Measurements from ENCODE around the gene PAPPA. TPM values are rescaled to one million over a fixed set of nuclear protein-coding genes. Genes with fewer than 3 reads are reported as not detected.

The PAPPA gene
- total RNA-seq, 4 donors from 2014 or later, result 0.53 to 2.3 (median 1.4) TPM

DNA sequence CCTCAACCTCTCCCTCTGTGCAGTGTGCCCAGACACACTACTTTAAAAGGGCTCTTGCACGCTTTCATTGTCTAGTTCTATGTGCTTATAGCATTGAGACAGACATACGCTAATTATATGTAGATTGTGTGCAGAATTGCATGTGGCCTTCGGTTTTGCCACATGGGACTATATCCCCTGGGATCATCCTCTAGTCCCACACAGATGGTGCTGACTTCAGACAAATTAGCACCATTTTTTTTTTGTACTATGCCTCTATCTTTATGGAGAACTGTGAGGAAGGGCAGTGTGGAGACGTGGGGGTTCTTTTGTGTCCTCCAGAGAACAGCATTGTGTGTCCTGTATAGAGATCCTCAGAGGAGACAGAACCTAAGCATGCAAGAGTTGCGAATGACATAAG is 29.3 kb downstream of the PAPPA start:
- H3K4me1 ChIP-seq, result no peaks in the 10 kb centered on the region
- H3K4me3 ChIP-seq, result no peak overlapping the region
- 81% methylated on average over 5 of the region's 5 CpGs for WGBS
- TF ChIP-seq, protein P1, sequence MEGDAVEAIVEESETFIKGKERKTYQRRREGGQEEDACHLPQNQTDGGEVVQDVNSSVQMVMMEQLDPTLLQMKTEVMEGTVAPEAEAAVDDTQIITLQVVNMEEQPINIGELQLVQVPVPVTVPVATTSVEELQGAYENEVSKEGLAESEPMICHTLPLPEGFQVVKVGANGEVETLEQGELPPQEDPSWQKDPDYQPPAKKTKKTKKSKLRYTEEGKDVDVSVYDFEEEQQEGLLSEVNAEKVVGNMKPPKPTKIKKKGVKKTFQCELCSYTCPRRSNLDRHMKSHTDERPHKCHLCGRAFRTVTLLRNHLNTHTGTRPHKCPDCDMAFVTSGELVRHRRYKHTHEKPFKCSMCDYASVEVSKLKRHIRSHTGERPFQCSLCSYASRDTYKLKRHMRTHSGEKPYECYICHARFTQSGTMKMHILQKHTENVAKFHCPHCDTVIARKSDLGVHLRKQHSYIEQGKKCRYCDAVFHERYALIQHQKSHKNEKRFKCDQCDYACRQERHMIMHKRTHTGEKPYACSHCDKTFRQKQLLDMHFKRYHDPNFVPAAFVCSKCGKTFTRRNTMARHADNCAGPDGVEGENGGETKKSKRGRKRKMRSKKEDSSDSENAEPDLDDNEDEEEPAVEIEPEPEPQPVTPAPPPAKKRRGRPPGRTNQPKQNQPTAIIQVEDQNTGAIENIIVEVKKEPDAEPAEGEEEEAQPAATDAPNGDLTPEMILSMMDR (IDR thresholded peaks at IDR 0.05), result no peak
- TF ChIP-seq EP300 (IDR thresholded peaks at IDR 0.05) (no peak), POLR2AphosphoS5 (IDR thresholded peaks at IDR 0.05) (no peak), POLR2A (IDR thresholded peaks at IDR 0.05) (no peak)
- H3K9me3 ChIP-seq, result no peaks in the 10 kb centered on the region
- H3K27me3 ChIP-seq, result no peaks in the 10 kb centered on the region
- no peak for DNase-seq (ENCODE audit: low spot score in 2 of 2)
- H3K27ac ChIP-seq, result no peak overlapping the region
- H3K36me3 ChIP-seq, result no peaks in the 10 kb centered on the region

DNA sequence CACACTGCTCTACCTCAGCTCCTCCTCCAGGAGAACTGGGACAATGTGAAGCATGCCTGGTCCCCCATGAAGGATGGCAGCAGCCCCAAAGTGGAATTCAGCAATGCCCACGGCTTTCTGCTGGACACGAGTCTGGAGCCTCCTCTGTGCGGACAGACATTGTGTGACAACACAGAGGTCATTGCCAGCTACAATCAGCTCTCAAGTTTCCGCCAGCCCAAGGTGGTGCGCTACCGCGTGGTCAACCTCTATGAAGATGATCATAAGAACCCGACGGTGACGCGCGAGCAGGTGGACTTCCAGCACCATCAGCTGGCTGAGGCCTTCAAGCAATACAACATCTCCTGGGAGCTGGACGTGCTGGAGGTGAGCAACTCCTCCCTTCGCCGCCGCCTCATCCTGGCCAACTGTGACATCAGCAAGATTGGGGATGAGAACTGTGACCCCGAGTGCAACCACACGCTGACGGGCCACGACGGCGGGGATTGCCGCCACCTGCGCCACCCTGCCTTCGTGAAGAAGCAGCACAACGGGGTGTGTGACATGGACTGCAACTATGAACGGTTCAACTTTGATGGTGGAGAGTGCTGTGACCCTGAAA is 34.1 kb downstream of the PAPPA start:
- TF ChIP-seq, protein P1 (IDR thresholded peaks at IDR 0.05), result no peak
- TF ChIP-seq EP300 (IDR thresholded peaks at IDR 0.05) (no peak), POLR2A (IDR thresholded peaks at IDR 0.05) (no peak), POLR2AphosphoS5 (IDR thresholded peaks at IDR 0.05) (no peak)
- H3K4me1 ChIP-seq, result no peaks in the 10 kb centered on the region
- WGBS, result 98% methylated on average over 27 of the region's 27 CpGs
- no peaks in the 10 kb centered on the region for H3K36me3 ChIP-seq
- no peak overlapping the region for H3K27ac ChIP-seq
- no peaks in the 10 kb centered on the region for H3K9me3 ChIP-seq
- no peak for DNase-seq (ENCODE audit: low spot score in 2 of 2)
- H3K4me3 ChIP-seq, result no peak overlapping the region
- H3K27me3 ChIP-seq, result no peaks in the 10 kb centered on the region

DNA sequence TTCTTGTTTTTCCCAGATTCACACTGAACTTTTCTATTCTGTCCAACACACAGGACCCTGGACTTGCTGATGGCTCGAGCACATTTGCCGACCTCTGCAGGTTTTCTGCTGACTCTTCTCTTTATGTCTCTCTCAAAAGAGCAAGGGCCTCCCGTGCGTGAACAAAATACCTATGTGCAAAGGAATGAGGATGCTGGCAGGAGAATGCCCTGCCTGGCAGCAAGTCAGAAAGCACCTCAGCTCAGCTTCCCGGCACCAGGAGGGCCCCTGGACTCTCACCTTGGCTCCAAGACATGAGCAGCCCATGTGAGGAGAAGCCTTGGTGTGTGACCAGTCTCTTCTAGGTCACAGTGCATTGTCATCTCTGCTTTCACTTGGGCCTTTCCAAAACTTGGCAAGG is 36.1 kb downstream of the PAPPA start:
- Histone ChIP-seq H3K36me3 (no peaks in the 10 kb centered on the region), H3K27ac (no peak overlapping the region), H3K9me3 (no peaks in the 10 kb centered on the region), H3K4me3 (no peak overlapping the region), H3K27me3 (no peaks in the 10 kb centered on the region), H3K4me1 (no peaks in the 10 kb centered on the region)
- WGBS, result 49% methylated on average over 5 of the region's 5 CpGs
- no peak for TF ChIP-seq POLR2A (IDR thresholded peaks at IDR 0.05)
- TF ChIP-seq EP300 (IDR thresholded peaks at IDR 0.05), result no peak
- no peak for TF ChIP-seq POLR2AphosphoS5 (IDR thresholded peaks at IDR 0.05)
- TF ChIP-seq, protein P1 (IDR thresholded peaks at IDR 0.05), result no peak
- DNase-seq (ENCODE audit: low spot score in 2 of 2), result no peak

DNA sequence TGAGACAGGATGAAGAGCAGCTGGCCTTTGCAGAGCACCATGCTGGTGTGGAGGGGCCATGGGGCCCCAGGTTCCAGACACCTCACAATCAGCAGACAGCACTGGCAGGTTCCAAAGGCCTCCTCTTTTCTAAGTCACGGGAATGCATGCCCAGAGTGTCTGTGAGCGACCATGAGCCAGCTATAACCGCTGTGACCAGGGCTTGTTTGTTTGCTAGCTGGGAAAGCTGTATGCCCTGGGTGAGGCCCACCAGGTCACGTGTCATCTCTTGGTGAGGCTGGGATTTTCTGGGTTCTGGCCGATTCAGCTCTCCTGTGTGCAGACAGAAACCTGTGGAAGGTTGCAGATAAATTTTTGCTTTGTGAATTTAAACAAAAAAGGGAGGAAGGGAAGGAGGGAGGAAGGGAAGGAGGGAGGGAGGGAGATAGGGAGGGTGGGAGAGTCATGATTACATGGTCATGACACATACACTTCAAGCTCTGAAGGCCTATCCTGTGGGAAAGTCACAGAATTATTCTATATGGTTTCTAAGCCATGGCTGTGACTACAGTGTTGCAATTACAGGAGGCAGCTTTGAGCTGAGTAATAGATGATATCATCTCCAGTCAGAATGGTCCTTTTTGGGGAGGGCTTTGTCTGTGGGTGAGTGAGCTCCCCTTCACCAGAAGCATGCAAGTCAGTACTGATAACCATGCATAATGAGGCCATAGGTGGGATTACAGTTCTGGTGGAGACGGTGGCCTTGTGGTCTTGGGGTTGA is 37.2 kb downstream of the PAPPA start:
- Histone ChIP-seq H3K27ac (no peak overlapping the region), H3K36me3 (no peaks in the 10 kb centered on the region), H3K27me3 (no peaks in the 10 kb centered on the region), H3K4me1 (no peaks in the 10 kb centered on the region), H3K4me3 (no peak overlapping the region), H3K9me3 (no peaks in the 10 kb centered on the region)
- no peak for DNase-seq (ENCODE audit: low spot score in 2 of 2)
- 94% methylated on average over 6 of the region's 6 CpGs for WGBS
- no peak for TF ChIP-seq POLR2A (IDR thresholded peaks at IDR 0.05)

DNA sequence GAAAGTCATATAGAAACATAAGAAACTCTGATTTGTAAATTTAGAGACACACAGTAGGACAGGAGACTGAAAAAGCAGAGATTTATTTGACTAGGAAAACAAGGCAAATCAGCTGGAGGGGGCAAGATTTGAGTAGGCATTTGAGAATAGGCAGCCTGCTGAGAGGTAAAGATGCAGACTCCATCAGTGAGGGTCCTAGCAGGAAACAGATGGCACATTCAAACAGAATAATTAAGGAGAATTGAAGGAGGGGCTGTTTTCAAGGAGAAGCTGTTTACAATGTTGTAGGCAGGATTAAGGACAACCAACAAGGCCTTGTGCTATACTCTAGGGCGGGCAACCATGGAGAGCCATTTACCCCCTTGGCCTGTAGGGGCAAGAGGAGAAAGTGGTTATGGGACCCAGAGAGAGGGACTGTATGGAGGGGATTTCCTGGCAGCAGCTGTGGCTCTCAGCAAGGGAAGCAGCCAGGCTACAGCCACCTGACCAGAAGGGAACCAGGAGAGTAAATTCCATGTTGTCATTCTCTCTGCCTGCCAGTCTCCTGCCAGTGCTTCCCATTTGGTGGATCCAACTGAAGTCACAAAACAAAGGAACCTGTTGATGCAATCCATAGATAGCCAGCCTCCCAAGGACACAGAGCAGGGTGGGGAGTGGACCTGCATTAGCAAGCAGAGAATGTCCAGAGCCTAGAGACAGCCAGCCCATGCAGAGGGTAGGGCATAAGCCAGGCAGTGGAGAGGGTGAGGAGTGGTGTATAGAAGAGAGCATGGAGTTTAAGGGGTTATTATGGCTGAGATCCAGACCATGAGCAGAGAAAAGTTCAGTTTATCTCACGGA is 38.2 kb downstream of the PAPPA start:
- H3K36me3 ChIP-seq, result no peaks in the 10 kb centered on the region
- H3K27ac ChIP-seq, result no peak overlapping the region
- TF ChIP-seq EP300 (IDR thresholded peaks at IDR 0.05) (no peak), POLR2A (IDR thresholded peaks at IDR 0.05) (no peak), POLR2AphosphoS5 (IDR thresholded peaks at IDR 0.05) (no peak)
- TF ChIP-seq, protein P1 (IDR thresholded peaks at IDR 0.05), result no peak
- 89% methylated on average over 2 of the region's 2 CpGs for WGBS
- no peaks in the 10 kb centered on the region for H3K4me1 ChIP-seq
- no peak overlapping the region for H3K4me3 ChIP-seq
- DNase-seq (ENCODE audit: low spot score in 2 of 2), result no peak
- H3K27me3 ChIP-seq, result no peaks in the 10 kb centered on the region
- no peaks in the 10 kb centered on the region for H3K9me3 ChIP-seq

Measured in suprapubic skin (tissue), 4 donors.